Measurements from ENCODE around the gene BMF. TPM values are rescaled to one million over a fixed set of nuclear protein-coding genes. Genes with fewer than 3 reads are reported as not detected.
A peak's percentile ranks its signal among the peaks of the same experiment; 100 is the strongest.

Gene BMF
- total RNA-seq, 2 donors from 2014 or later, result 23.7 to 25.9 TPM

DNA sequence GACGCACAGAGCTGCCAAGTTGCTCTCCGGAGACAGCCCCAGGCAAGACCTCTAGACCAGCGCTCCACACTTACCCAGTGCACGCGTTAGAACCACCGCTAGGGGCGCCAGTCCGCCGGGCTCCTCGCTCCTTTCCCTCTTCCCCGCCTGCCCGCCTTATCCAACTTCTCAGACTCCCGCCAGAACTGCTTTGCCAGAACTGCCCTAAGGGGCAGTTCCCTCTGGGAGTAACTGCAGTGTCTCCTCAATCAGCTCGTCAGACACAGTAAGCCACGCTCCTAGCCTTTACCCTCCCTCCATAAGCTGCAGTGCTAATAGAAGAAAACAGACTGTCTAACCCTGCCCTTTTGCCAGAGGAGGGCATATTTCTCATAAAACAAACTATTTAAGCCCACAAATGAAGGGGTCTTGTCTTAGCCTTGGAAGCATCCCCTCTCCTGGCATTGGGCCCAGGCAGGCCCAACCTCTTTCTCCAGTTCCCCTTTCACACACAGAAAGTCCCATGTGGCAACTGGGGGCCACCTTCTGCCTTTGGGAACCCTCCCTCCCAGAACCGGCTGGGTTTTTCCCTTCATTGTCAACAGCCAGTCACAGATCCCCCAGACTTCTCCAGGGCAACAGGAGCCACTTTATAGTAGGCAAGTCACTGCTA is 3.7 kb downstream of the BMF start:
- Mint-ChIP-seq H3K4me3 (peak overlapping the region; percentile 90 to 95), H3K4me1 (ENCODE audit: low read depth) (peaks cover 72% of the 10 kb centered on the region), H3K27ac (peak overlapping the region; percentile 79), H3K27me3 (ENCODE audit: low read depth) (no peaks in the 10 kb centered on the region), H3K9me3 (no peaks in the 10 kb centered on the region), H3K36me3 (ENCODE audit: insufficient read depth in 2 of 2) (no peaks in the 10 kb centered on the region)
- peak; percentile 81 to 85 for DNase-seq
- peak; percentile 36 to 41 for ATAC-seq (replicated peaks in 1 of 2)

DNA sequence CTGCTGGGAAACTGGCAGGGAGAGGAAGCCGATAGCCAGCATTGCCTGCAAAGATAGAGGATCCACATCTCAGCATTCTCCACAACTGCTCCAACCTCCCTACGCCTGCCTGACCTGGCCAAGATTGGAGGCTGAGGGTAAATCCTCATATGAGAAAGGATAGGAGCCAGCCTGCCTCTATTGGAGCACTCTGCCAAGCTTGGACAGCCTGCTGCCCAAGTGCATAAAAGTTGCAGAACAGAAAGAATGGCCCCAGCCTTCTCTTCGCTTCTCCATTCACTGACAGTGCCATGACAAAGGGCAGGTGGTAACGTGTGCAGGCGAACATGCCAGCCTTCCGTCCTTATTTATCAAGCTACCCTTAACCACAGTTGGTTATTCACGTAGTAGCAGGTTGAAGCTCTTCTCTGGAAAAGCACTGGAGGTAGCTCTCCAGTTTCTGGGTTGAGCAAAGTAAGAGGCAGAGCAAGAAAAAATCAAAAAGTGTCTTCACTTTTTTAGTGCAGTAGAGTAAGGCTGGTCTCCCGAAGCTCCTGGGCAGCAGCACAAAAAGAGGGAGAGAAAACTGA is 4.3 kb downstream of the BMF start:
- H3K36me3 Mint-ChIP-seq (ENCODE audit: insufficient read depth in 2 of 2), result no peaks in the 10 kb centered on the region
- peak overlapping the region; percentile 45 for H3K27ac Mint-ChIP-seq
- H3K4me3 Mint-ChIP-seq, result peak overlapping the region; percentile 90 to 95
- H3K9me3 Mint-ChIP-seq, result no peaks in the 10 kb centered on the region
- ATAC-seq (replicated peaks in 1 of 2) (no peak), DNase-seq (no peak)
- H3K4me1 Mint-ChIP-seq (ENCODE audit: low read depth), result peaks cover 76% of the 10 kb centered on the region
- no peaks in the 10 kb centered on the region for H3K27me3 Mint-ChIP-seq (ENCODE audit: low read depth)

DNA sequence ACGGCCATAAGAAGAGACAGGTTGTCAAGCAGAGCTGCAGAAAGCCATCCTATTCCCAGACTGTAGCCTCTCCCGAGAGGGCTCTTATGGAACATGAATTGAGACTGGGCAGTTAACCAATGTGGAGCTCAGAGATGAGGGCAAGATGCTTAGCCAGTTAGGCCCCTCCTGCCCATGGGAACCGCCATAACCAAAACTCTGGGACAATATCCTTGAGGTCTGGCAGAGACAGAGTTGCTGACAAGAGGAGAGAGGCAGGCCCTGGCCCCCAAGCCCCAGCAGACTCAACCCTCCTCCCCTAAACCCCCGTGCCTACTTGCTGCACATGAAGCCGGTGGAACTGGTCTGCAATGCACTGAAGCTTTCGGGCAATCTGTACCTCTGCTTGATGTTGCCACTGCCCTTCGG is 4.8 kb downstream of the BMF start:
- peaks cover 76% of the 10 kb centered on the region for H3K4me1 Mint-ChIP-seq (ENCODE audit: low read depth)
- DNase-seq (no peak), ATAC-seq (replicated peaks in 1 of 2) (no peak)
- H3K9me3 Mint-ChIP-seq, result no peaks in the 10 kb centered on the region
- no peaks in the 10 kb centered on the region for H3K36me3 Mint-ChIP-seq (ENCODE audit: insufficient read depth in 2 of 2)
- no peak overlapping the region for H3K4me3 Mint-ChIP-seq
- H3K27me3 Mint-ChIP-seq (ENCODE audit: low read depth), result no peaks in the 10 kb centered on the region
- no peak overlapping the region for H3K27ac Mint-ChIP-seq

DNA sequence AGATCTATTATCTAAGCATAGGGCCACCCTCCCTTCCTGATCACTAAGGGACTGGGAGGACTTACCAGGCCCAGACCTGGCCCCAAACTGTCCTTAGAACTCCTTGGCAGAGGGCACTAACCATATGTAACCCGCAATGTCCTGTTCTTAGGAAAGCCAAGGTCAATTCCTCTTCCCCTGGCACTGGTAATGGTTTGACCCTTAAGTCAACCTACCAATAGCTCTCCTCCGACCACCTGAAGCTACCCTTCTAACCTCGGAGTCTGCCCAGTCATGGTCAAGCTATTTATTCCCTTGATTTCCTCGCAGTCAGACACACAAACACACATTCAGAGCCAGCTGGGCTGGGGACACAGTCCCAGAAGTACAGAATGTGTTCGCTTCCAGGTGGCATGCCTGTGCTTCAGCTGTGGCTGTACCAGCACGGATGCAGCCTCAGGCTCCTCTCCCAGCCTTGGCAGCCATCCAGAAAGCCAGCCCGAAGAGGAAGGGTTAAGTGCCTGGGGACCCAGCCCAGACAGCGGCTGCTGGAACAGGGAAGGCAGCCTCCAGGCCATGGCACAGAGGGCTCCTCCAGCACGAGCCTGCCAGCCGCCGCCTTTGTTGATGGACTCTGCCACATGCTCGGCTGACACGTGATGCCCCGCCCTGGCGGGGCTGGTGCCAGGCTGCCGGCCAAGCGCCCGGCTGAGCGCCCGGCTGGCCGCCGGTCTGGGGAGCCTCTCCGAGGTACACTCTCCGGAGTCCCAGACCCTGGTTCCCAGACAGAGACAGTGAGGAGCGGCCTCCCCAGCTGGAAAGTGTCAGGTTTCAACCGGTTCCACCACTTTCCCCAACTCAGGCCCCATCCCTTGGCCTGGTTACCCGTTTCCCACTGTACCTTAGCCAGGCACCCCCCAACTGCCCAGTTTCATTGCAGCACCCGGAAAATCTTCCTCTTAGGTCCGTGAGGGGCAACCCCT is 5.5 kb downstream of the BMF start:
- DNase-seq (no peak), ATAC-seq (replicated peaks in 1 of 2) (no peak)
- no peak overlapping the region for H3K27ac Mint-ChIP-seq
- H3K36me3 Mint-ChIP-seq (ENCODE audit: insufficient read depth in 2 of 2), result no peaks in the 10 kb centered on the region
- H3K4me1 Mint-ChIP-seq (ENCODE audit: low read depth), result peaks cover 82% of the 10 kb centered on the region
- H3K27me3 Mint-ChIP-seq (ENCODE audit: low read depth), result no peaks in the 10 kb centered on the region
- no peak overlapping the region for H3K4me3 Mint-ChIP-seq
- H3K9me3 Mint-ChIP-seq, result no peaks in the 10 kb centered on the region

DNA sequence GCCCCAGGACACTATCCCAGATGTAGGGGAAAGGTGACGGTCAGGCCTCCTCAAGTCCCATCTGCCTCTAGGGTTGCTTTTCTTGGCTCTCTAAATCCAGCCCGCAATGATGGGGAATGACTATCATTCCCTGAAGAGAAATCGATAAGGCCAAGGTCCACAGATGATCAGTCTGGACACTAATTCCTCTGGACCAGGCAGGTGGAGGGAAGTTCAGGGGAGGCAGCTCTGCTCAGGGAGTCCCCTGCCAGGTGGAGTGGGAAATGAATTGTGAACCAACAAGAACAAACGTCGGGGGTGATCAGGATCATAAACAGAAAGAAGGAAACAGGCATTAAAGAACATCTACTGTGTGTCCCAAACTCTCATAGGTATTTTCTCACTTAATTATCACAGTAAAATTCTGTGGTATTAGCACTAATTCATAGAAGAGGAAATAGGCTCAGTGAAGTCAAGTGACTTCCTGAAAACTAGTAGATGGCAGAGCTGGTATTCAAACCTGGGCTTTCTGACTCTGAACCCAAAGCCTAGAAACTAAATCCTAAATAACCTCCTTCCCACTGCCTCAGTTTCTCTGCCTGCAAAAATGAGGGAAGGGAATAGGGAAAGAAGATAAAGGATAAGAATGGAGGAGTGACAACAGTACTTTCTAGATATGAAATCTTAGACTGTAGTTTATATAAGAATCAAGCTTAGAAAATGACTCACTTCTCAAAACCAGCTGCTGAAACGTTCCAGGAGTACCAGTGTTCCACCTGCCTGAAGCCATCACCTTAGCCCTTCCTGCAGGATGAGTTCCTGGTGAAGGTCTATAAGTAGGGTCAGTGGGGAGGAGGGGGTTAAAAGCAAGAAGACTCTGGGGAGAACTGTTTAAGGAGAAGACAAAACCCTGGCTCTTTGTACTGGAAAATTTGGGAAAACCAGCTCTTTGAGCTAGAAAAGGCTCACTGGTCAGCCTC is 7.5 kb downstream of the BMF start:
- H3K27me3 Mint-ChIP-seq (ENCODE audit: low read depth), result no peaks in the 10 kb centered on the region
- H3K9me3 Mint-ChIP-seq, result no peaks in the 10 kb centered on the region
- H3K4me1 Mint-ChIP-seq (ENCODE audit: low read depth), result peaks cover 85% of the 10 kb centered on the region
- peak overlapping the region; percentile 38 to 39 for H3K4me3 Mint-ChIP-seq
- ATAC-seq (replicated peaks in 1 of 2) (no peak), DNase-seq (no peak)
- peak overlapping the region; percentile 74 for H3K27ac Mint-ChIP-seq
- peaks cover 0 to 3% of the 10 kb centered on the region in 2 donors for H3K36me3 Mint-ChIP-seq (ENCODE audit: insufficient read depth in 2 of 2)

- ATAC-seq (replicated peaks in 1 of 2) (no peak), DNase-seq (no peak)
- Mint-ChIP-seq H3K36me3 (ENCODE audit: insufficient read depth in 2 of 2) (peaks cover 0 to 3% of the 10 kb centered on the region in 2 donors), H3K9me3 (no peaks in the 10 kb centered on the region), H3K4me3 (peak overlapping the region in 1 of 2 donors; percentile 39), H3K27ac (no peak overlapping the region), H3K4me1 (ENCODE audit: low read depth) (peaks cover 85% of the 10 kb centered on the region), H3K27me3 (ENCODE audit: low read depth) (no peaks in the 10 kb centered on the region)
Observed at GRCh38 chr15:40100123-40100946, 8.3 kb downstream of the BMF start.

DNA sequence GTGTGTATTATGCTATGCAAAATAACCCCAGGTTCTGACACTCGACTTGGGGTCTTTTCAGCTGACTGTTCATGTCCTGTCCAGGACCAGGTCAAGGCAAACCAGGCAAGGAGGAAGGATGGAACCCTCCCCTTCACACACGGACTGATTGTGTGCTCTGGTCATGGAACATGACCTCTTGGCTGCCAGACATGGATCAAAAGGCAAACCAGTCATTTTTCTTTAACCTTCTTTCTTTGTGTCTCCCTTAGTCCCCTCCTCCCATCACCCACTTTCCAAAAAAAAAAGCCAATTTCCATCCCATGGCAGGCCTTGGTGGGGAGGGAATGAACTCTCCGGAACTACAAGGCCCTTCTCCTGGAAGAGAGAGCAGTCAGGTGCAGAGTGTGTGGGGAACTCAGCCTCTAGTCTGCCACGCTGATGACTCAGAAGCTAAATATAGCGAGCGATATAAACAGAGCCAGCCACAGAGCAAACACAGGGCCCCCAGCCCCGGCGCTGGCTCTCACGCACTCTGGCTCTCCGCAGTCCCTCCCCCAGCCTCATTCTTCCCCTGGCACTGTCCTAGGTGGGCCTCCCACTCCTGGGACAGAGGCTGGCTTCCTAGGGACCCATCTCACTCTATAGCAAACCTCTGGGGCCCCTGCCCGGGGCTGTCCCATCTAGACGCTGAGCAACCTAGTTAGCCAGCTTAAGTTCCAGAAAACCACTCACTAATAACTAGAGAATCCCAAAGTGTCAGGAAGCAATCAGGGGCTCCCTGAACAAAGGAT is 10.0 kb downstream of the BMF start:
- Mint-ChIP-seq H3K4me3 (peak overlapping the region; percentile 83 to 84), H3K27ac (peak overlapping the region; percentile 86), H3K9me3 (no peaks in the 10 kb centered on the region), H3K27me3 (ENCODE audit: low read depth) (no peaks in the 10 kb centered on the region), H3K4me1 (ENCODE audit: low read depth) (peaks cover 86% of the 10 kb centered on the region), H3K36me3 (ENCODE audit: insufficient read depth in 2 of 2) (peaks cover 0 to 3% of the 10 kb centered on the region in 2 donors)
- ATAC-seq (replicated peaks in 1 of 2) (peak; percentile 98 to 99), DNase-seq (peak; percentile 79 to 88)

DNA sequence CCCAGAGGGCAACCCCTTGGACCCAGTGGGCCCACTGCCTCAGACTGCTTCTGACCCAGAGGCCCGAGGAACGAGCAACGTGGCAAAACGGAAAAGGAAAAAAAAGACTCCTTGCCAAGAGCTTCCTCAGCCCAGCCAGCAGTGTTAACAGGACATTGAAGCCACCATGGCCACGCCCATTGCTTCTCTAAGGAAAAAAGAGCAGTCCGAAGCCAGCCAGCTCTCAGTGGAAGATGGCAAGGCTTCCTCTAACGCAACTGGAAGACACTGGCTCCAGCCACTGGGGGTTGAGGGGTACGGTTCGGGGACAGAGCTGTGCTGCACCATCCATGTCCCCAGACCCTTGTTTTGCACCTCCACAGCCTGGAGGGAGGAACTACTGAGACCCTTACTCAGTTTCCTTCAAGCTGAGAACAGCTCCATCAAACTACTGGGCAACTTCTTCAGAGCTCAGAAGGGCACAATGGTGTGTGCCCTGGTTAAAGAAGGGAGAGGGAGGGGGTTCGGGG is 10.7 kb downstream of the BMF start:
- H3K27me3 Mint-ChIP-seq (ENCODE audit: low read depth), result no peaks in the 10 kb centered on the region
- DNase-seq (no peak), ATAC-seq (replicated peaks in 1 of 2) (peak in 1 of 2 donors; percentile 15)
- H3K4me1 Mint-ChIP-seq (ENCODE audit: low read depth), result peaks cover 90% of the 10 kb centered on the region
- H3K4me3 Mint-ChIP-seq, result peak overlapping the region; percentile 83 to 84
- peak overlapping the region; percentile 86 for H3K27ac Mint-ChIP-seq
- no peaks in the 10 kb centered on the region for H3K9me3 Mint-ChIP-seq
- peaks cover 0 to 3% of the 10 kb centered on the region in 2 donors for H3K36me3 Mint-ChIP-seq (ENCODE audit: insufficient read depth in 2 of 2)

DNA sequence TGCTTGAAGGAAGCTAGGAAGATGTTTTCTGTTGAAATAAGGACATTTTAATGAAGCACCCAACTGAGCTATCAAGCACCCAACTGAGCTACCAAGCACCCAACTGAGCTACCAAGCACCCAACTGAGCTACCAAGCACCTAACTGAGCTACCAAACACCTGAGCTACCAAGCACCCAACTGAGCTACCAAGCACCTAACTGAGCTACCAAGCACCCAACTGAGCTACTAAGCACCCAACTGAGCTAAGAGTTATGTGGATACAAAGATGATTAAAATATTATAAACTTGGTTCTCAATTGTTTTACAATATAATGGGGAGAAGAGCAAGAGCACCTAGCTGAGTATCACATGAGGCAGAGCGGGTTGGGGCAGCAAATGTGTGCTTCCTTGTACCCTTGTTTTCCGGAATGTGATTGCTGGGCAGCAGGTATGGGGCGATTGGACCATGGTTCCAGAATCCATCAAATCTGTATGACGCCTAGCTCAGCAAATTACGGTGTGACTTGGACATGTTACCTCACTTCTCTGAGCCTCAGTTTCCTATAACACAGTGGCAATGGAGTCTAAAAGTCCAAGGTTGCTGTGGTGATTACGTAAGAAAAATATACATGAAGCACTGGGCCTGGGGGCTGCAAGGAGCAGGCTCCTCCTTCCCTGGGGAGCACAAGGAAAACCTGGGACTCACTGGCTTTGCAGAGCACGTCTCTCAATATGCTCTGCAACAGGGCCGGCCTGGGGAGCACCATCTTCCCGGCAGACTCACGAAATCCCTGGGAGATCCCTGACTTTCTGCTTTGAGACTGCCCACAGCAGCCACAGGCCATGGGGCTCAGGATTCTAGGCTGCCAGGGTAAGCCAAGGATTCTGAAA is 11.3 kb downstream of the BMF start:
- Mint-ChIP-seq H3K4me3 (peak overlapping the region; percentile 39 to 83), H3K27me3 (ENCODE audit: low read depth) (no peaks in the 10 kb centered on the region), H3K36me3 (ENCODE audit: insufficient read depth in 2 of 2) (peaks cover 0 to 3% of the 10 kb centered on the region in 2 donors), H3K4me1 (ENCODE audit: low read depth) (peaks cover 90% of the 10 kb centered on the region), H3K9me3 (no peaks in the 10 kb centered on the region), H3K27ac (peak overlapping the region; percentile 82)
- ATAC-seq (replicated peaks in 1 of 2) (no peak), DNase-seq (no peak)

DNA sequence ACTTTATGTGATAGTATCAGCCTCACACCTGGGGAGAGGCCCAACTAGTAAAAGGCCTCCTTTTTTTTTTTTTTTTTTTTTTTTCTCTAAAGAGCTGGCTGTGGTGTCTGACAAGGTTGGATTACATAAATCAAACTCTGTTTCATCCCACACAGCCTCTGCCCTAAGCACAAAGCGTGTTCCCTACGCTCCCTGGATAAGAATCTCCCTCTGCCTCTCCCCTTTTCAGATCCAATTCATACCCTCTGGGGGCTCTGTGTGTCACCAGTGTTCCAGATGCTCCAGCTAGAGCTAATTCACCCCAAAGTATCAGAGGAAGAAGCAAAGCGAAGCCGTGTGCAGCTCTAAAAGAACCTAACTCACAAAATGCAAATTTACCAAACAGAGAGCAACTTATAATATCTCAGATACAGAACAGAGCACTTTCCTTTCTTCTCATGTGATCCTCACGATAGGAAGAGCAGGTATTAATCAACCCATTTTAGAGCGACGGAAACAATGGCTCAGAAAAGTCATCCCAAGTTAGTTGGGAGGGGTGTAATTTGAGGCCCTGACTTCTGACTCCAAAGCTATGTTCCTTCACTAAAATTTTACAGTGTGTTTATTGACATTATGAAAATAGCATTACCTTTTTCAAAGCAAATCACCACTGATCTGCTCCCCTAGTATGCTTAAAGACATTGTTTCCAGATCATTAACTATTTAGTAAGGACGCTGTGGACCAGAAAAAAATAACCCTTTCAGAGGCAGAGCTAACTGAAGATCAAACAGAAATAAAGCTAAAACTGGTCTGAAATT is 12.4 kb downstream of the BMF start:
- Mint-ChIP-seq H3K4me1 (ENCODE audit: low read depth) (peaks cover 82% of the 10 kb centered on the region), H3K27me3 (ENCODE audit: low read depth) (no peaks in the 10 kb centered on the region), H3K27ac (peak overlapping the region; percentile 39), H3K9me3 (no peaks in the 10 kb centered on the region), H3K36me3 (ENCODE audit: insufficient read depth in 2 of 2) (peaks cover 0 to 5% of the 10 kb centered on the region in 2 donors), H3K4me3 (peak overlapping the region; percentile 7 to 13)
- ATAC-seq (replicated peaks in 1 of 2) (no peak), DNase-seq (no peak)
